DND-41 (cell line): Measurements from ENCODE around the gene ARID5A.

Experiments used
- EZH2 ChIP-seq: IDR thresholded peaks from 3 replicates; pipeline ENCODE4 v1.6.1; 2012; ENCODE audit warnings: borderline replicate concordance, low read depth, mild to moderate bottlenecking, moderate library complexity, low read length, inconsistent platforms; ENCODE audit not compliant: severe bottlenecking
- TF ChIP-seq, protein P1 (sequence below): IDR thresholded peaks from 2 replicates; pipeline ENCODE4 v1.5.1; 2012; ENCODE audit warnings: borderline replicate concordance, low read length, moderate library complexity, mild to moderate bottlenecking; ENCODE audit not compliant: poor library complexity, severe bottlenecking; ENCODE audit errors: extremely low read depth

GRCh38 chr2:96502891-96503636, 33.5 kb upstream of the ARID5A start:
- TF ChIP-seq, protein P1, sequence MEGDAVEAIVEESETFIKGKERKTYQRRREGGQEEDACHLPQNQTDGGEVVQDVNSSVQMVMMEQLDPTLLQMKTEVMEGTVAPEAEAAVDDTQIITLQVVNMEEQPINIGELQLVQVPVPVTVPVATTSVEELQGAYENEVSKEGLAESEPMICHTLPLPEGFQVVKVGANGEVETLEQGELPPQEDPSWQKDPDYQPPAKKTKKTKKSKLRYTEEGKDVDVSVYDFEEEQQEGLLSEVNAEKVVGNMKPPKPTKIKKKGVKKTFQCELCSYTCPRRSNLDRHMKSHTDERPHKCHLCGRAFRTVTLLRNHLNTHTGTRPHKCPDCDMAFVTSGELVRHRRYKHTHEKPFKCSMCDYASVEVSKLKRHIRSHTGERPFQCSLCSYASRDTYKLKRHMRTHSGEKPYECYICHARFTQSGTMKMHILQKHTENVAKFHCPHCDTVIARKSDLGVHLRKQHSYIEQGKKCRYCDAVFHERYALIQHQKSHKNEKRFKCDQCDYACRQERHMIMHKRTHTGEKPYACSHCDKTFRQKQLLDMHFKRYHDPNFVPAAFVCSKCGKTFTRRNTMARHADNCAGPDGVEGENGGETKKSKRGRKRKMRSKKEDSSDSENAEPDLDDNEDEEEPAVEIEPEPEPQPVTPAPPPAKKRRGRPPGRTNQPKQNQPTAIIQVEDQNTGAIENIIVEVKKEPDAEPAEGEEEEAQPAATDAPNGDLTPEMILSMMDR: no peak
- TF ChIP-seq EZH2: no peak
